ENCODE data around the gene GTF2H2. TPM values are rescaled to one million over a fixed set of nuclear protein-coding genes. Genes with fewer than 3 reads are reported as not detected.
"Not testable (repeated sequence)": the region's sequence is repeated elsewhere in the genome, so short reads cannot be mapped to it uniquely, and the experiment has no call there.

Gene GTF2H2
- 14.5 and 18.8 TPM in 2 replicates for polyA plus RNA-seq (2011; rRNA removed)
- 6.1 and 6.6 TPM in 2 replicates for polyA plus RNA-seq (2012; cell fraction: cytosol; rRNA removed)
- 2.7 and 3.9 TPM in 2 replicates for polyA plus RNA-seq (2012; cell fraction: nucleus; rRNA removed)
- polyA plus RNA-seq (2017; fragmentation: RNase III; extraction: RNeasy Plus Mini Kit Qiagen cat#74134 plus additional on column Dnase treatment): 18.0 to 19.7 TPM (median 19.6 TPM) in 3 replicates
- 6.9 and 7.8 TPM in 2 replicates for polyA minus RNA-seq (2011; rRNA and poly(A)+ RNA removed)

DNA sequence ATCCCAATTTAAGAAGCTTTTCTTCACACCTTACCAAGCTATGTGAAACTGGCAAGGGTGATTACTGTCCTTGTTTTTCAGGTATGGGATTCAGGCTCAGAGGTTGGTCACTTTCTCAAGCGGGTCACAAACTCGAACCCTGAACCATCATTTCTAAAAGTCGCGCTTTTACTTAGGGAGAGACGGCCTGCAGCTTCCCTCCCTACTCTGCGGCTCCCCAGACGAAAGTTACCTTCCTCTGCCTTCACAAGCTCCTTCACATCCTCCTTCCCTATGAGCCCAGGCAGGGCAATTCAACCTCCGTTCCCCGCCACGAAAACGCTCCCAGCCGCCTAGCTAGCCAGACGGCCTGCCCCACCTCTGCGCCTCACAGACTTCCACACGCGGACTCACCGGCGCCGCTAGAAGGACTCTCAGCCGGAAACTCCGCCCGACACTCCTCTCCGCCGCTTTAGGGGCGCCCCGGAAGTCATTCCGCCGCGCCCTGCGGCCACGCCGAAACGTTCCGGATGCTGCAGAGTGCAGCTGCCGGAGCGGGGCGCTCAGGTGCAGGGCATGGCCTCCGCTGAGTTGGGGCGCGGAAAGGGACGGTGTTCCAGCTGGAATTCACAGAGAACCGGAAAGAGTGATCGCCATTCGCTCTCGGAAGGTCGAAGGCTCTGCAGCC lies at the start of gene GTF2H2:
Gene GTF2H2 (minus strand): TSS at position 415 of the 667 bp plus-strand sequence. CDS start 4,913 bp downstream, outside the sequence.
- FAIRE-seq; H3K27ac ChIP-seq; H3K4me2 ChIP-seq; H3K9me3 ChIP-seq; POLR2A ChIA-PET; DNase-seq (ENCODE audit: low read depth in 1 of 2, low spot score in 1 of 2); H3K4me3 ChIP-seq; H3K4me1 ChIP-seq; CTCF ChIA-PET: not testable (repeated sequence)
- WGBS (ENCODE audit: missing lambda C conversion rate): no CpG with 5 or more reads among the region's 46 CpGs
- ATAC-seq: peak; percentile 99

DNA sequence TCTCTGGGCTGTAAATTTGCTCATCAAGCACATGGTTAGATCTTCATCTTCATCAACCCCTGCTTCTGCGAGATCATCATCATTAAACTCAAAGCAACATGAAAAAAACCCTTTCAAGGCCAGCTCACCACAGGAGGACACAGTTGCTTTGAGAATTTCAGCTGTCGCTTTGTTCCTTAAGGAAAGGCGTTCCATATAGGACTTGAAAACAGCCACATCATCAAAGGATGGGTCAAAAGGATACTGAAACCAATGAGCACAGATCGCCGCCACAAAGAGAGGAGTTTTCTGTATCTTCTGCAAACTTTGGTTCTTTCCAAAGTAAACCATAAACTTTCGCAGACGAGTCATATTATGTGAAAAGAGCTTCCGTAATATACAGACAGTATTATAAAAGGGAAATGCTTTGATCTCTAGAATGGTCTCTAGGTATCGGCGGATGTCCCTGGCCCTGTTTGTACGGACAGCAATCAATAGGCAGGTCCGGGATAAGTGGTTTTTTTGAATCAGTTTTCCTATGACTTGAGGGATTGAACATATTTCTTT lies 42.3 kb upstream of the GTF2H2 start:
- CTCF ChIA-PET; DNase-seq (ENCODE audit: low read depth in 1 of 2, low spot score in 1 of 2); H3K4me2 ChIP-seq; POLR2A ChIA-PET; H3K4me3 ChIP-seq; FAIRE-seq; H3K9me3 ChIP-seq; ATAC-seq; H3K4me1 ChIP-seq; H3K27ac ChIP-seq: not testable (repeated sequence)
- no CpG with 5 or more reads among the region's 12 CpGs for WGBS (ENCODE audit: missing lambda C conversion rate)

DNA sequence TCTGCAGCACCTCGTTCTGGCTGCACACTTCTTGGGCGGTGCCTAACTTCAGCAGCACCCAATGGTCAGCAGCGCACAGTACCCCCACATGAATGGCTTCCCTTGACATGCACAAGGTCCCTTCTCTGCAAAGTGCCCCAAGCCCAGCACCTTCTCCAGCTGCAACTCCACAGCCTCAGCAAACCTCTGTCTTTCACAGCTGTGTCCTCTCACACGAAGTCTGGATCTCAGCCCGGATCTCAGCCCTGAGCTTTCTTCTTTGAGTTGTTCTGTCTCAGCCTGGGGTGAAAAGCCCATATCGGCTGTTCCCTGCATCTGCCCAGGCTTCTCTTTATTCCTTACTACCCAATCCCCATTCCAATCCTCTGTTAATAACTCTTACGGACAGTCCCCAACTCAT lies 32.5 kb upstream of the GTF2H2 start:
- FAIRE-seq, POLR2A ChIA-PET, CTCF ChIA-PET: not testable (repeated sequence)

DNA sequence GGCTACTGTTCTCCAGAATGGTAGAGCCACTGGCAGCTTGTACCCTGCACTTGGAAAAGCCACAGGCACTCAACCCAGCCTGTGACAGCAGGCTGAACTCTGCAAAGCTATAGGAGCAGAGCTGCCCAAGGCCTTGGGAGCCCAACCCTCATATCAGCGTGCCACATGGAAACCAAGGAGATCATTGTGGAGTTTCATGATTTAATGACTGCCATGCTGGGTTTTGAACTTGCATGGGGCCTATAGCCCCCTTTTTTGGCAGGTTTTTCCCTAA lies 30.4 kb upstream of the GTF2H2 start:
- H3K27ac ChIP-seq; POLR2A ChIA-PET; H3K4me1 ChIP-seq; FAIRE-seq; H3K9me3 ChIP-seq; H3K4me3 ChIP-seq; ATAC-seq; CTCF ChIA-PET; DNase-seq (ENCODE audit: low read depth in 1 of 2, low spot score in 1 of 2); H3K4me2 ChIP-seq: not testable (repeated sequence)
- WGBS (ENCODE audit: missing lambda C conversion rate): no CpG with 5 or more reads among the region's 1 CpG

More for the DNA sequence above, 32.5 kb upstream of the GTF2H2 start:
- H3K4me2 ChIP-seq; H3K4me1 ChIP-seq; H3K9me3 ChIP-seq; DNase-seq (ENCODE audit: low read depth in 1 of 2, low spot score in 1 of 2); H3K4me3 ChIP-seq; H3K27ac ChIP-seq: not testable (repeated sequence)
- peak in 1 of 2 experiments; percentile 30; a peak in 1 of 6 replicates for ATAC-seq
- no CpG with 5 or more reads among the region's 7 CpGs for WGBS (ENCODE audit: missing lambda C conversion rate)

DNA sequence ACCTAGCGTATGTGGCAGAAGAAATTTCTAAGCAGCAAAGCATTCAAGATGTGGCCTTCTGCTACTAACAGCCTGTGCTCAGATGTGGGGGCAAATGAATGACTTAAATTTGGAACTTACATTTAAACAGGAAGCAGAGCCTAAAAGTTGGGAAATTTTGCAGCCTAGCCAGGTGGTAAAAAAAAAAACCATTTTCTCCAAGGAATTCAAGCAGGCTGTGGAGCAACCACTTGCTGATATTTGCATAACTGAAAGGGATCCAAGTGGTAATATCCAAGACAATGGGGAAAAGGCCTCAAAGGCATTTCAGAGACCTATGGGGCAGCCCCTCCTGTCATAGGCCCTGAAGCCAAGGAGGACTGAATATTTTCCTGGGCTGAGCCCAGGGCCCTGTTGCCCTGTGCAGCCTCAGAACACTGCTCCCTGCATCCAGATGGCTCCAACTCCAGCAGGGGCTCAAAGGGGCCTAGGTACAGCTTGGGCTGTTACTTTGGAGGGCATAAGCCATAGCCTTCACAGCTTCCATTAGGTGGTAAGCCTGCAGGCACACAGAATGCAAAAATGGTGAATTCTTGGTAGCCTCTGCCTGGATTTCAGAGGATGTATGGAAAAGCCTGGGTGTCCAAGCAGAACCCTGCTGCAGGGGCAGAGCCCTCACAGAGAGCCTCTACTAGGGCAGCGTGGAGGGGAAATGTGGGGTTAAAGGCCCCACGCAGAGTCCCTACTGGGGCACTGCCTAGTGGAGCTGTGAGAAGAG lies 29.9 kb upstream of the GTF2H2 start:
- peak in 1 of 2 experiments; percentile 0 for DNase-seq (ENCODE audit: low read depth in 1 of 2, low spot score in 1 of 2)
- H3K4me2 ChIP-seq, H3K4me3 ChIP-seq, FAIRE-seq, CTCF ChIA-PET, H3K27ac ChIP-seq, H3K9me3 ChIP-seq, POLR2A ChIA-PET, H3K4me1 ChIP-seq: not testable (repeated sequence)
- WGBS (ENCODE audit: missing lambda C conversion rate): 94% methylated on average over 2 of the region's 3 CpGs
- ATAC-seq: peak; percentile 33 to 62; a peak in 4 of 6 replicates

DNA sequence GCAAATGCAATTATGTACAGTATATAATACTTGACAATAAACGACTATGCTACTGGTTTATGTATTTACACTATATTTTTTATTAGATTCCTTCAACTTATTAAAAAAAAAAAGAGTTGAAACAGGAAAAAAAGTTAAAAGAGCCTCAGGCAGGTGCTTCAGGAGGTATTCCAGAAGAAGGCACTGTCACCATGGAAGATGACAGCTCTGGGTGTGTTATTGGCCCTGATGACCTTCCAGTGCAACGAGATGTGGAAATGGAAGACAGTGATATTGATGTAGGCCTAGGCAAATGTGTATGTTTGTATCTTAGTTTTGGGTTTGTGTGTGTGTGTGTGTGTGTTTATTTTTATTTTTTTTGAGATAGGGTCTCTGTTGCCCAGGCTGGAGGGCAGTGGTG lies 22.3 kb upstream of the GTF2H2 start:
- POLR2A ChIA-PET; ATAC-seq; H3K9me3 ChIP-seq; H3K27ac ChIP-seq; FAIRE-seq; H3K4me1 ChIP-seq; DNase-seq (ENCODE audit: low read depth in 1 of 2, low spot score in 1 of 2); H3K4me2 ChIP-seq; CTCF ChIA-PET; H3K4me3 ChIP-seq: not testable (repeated sequence)
- 17% methylated on average over 1 of the region's 2 CpGs for WGBS (ENCODE audit: missing lambda C conversion rate)

DNA sequence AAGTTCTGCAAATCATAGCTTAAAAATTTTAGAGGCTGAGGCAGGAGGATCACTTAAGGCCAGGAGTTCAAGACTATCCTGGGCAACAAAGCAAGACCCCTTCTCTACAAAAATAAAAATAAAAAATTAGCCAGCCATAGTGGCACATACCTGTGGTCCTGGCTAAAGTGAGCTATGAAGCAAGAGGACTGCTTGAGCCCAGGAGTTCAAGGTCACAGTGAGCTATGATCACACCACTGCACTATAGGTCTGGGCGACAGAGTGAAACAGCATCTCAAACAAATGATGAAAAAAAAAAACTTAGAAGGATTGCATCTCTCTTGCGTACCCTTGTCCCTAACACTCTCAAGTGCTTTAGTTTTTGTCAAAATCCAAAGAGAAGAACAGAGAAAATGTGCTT lies 21.3 kb upstream of the GTF2H2 start:
- DNase-seq (ENCODE audit: low read depth in 1 of 2, low spot score in 1 of 2); H3K4me1 ChIP-seq; ATAC-seq; H3K4me3 ChIP-seq; H3K27ac ChIP-seq; FAIRE-seq; H3K4me2 ChIP-seq; POLR2A ChIA-PET; H3K9me3 ChIP-seq; CTCF ChIA-PET: not testable (repeated sequence)
- no CpG with 5 or more reads among the region's 2 CpGs for WGBS (ENCODE audit: missing lambda C conversion rate)

DNA sequence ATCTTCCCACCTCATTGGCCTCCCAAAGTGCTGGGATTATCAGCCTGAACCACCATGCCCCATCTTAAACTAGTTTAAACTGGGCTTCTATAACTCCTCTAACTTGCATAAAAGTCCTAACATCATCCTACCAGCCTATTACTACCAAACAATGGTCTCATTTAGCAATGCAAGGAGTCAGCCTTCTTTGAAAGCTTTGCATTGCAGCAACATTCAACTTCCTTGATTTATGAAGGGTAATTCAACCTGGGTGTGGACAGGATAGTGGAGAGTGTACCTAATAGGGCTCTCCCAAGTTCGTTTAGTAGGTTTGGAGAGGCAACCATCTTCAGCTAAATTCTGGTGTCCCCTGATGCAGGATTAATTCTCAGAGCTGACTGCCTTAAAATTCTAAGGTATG lies 18.7 kb upstream of the GTF2H2 start:
- DNase-seq (ENCODE audit: low read depth in 1 of 2, low spot score in 1 of 2); H3K4me3 ChIP-seq; POLR2A ChIA-PET; H3K9me3 ChIP-seq; H3K4me2 ChIP-seq; FAIRE-seq; ATAC-seq; H3K4me1 ChIP-seq; H3K27ac ChIP-seq; CTCF ChIA-PET: not testable (repeated sequence)
- no CpG with 5 or more reads among the region's 1 CpG for WGBS (ENCODE audit: missing lambda C conversion rate)

DNA sequence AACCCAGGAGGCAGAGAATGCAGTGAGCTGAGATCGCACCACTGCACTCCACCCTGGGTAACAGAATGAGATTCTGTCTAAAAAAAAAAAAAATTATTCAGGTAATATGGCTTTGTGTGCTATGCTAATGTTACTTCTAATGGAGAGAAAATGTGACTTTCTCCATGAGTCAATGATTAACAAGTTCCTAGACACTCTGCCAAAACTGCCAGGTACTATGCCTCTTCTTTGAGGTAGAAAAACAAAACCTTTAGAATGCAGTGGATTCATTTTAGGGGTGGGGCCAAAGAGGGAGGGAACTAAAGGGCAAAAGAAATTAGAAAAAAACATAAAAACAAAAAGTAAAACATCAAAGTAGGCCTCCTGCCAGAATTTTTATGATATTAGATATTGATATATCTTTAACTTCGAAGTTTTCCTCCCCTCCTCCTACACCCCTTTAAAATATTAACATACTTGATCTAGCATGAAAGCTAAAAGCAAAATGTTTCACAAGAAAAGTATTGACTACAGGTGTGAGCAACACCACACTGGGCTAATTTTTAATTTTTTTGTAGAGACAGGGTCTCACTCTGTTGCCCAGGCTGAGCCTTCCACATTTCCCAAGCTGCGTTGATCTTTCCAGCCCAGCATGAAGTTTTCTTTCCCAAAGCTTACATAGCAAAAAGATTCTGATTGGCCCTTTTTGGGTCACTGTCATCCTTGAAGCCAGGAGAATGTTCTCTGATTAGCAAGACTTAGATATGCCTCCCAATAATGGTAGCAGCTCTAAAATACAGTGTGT lies 17.0 kb upstream of the GTF2H2 start:
- FAIRE-seq: not testable (repeated sequence)

DNA sequence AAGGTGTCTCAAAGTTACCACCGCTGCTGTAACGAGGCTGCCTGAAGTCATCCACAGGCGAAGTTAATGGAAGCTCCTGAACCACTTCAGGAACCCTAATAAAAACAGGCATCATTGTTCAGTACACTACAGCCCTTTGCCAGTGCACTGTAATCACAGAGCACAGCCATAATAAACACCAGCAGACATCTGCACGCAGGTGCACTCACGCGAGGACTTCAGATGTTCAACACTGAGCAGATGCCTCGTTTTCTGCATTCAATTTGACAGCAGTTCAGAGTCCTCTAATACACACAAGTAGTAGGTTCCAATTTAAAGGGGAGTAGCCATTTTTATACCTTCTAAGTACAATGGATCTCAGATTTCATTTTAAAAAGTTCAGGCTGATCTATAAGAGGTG lies 15.4 kb upstream of the GTF2H2 start:
- POLR2A ChIA-PET; H3K4me2 ChIP-seq; DNase-seq (ENCODE audit: low read depth in 1 of 2, low spot score in 1 of 2); ATAC-seq; H3K4me3 ChIP-seq; H3K27ac ChIP-seq; H3K4me1 ChIP-seq; FAIRE-seq; CTCF ChIA-PET; H3K9me3 ChIP-seq: not testable (repeated sequence)
- WGBS (ENCODE audit: missing lambda C conversion rate): no CpG with 5 or more reads among the region's 7 CpGs

More for the DNA sequence above, 17.0 kb upstream of the GTF2H2 start:
- H3K4me1 ChIP-seq; DNase-seq (ENCODE audit: low read depth in 1 of 2, low spot score in 1 of 2); H3K27ac ChIP-seq; CTCF ChIA-PET; H3K4me3 ChIP-seq; H3K9me3 ChIP-seq; POLR2A ChIA-PET; ATAC-seq; H3K4me2 ChIP-seq: not testable (repeated sequence)
- WGBS (ENCODE audit: missing lambda C conversion rate): no CpG with 5 or more reads among the region's 3 CpGs

DNA sequence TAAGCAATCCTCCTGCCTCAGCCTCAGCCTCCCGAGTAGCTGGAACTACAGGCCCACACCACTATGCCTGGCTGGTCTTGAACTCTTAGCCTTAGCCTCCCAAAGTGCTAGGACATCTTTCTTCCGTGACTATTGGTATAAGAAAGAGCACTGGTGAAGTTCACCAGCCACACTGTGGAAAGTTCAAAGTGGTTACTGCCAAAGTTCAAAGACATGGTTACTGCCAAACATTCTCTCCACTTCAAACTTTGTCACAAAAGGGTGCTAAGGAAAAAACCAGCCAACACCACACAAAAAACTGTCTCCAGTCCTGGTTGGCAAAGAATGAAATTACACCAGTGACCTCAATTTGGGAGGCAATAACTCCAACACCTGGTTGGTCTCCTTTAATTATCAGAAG lies 14.9 kb upstream of the GTF2H2 start:
- no CpG with 5 or more reads among the region's 2 CpGs for WGBS (ENCODE audit: missing lambda C conversion rate)
- ATAC-seq; H3K4me1 ChIP-seq; POLR2A ChIA-PET; CTCF ChIA-PET; FAIRE-seq; H3K27ac ChIP-seq; DNase-seq (ENCODE audit: low read depth in 1 of 2, low spot score in 1 of 2); H3K4me3 ChIP-seq; H3K4me2 ChIP-seq; H3K9me3 ChIP-seq: not testable (repeated sequence)

Data from A549 (cell line).